HL-60 (cell line): ENCODE measurements around the gene EMD.

ENCODE experiments used
- CTCF ChIP-seq: IDR thresholded peaks from one replicate; pipeline ENCODE4 v1.5.1; 2011; ENCODE audit warnings: low read length, control low read depth, inconsistent platforms; ENCODE audit not compliant: insufficient read depth
- POLR2AphosphoS5 ChIP-seq: IDR thresholded peaks from 2 replicates; pipeline ENCODE4 v1.6.1; 2012; ENCODE audit warnings: low read depth
- REST ChIP-seq: IDR thresholded peaks from 2 replicates; pipeline ENCODE4 v1.6.1; 2012; ENCODE audit warnings: low read depth; ENCODE audit not compliant: insufficient replicate concordance

- TF ChIP-seq CTCF: no peak
- TF ChIP-seq POLR2AphosphoS5: no peak
- TF ChIP-seq REST: no peak
Observed at GRCh38 chrX:154430479-154430878, 51.4 kb downstream of the EMD start.
